Measurements from ENCODE around the gene GPR62. TPM values are rescaled to one million over a fixed set of nuclear protein-coding genes. Genes with fewer than 3 reads are reported as not detected.

Gene GPR62
- total and polyA plus RNA-seq, 2 donors from 2014 or later: 0.09 to 0.41 TPM

DNA sequence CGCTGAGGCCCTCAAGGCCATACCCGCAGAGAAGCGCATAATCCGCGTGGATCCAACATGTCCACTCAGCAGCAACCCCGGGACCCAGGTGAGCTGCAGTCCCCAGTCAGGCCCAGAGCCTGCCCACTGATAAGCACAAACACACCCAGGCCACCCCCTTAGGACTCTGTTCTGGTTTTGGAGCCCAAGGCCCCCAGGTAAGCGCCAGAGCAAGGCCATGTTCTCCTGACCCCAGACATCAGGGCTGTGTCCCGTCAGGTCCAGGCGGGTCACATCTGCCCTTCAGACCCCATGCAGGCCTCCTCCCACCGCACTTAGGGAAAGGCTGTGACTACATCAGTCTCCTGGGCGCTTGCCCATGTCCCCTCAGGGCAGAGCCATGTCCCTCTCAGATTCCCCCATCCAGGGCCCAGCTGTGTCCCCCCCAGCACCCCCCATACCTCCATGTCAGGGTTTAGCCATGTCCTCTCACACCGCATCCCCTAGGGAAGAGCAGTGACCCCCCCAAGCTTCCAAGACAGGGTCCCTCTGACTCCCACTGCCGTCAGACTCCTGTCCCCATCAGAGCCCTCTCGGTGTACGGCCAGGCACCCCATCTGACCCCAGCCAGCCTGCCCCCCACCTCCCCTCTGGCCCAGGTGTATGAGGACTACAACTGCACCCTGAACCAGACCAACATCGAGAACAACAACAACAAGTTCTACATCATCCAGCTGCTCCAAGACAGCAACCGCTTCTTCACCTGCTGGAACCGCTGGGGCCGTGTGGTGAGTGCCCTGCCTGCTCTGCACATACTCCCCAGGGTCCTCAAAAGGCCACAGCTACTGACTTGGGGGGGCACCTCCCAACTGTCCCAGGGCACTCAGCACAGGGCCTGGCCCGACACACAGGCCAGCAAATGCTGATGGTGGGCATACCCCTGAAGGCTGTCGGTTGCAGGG is 11.5 kb upstream of the GPR62 start:
- no peak for FAIRE-seq
- Histone ChIP-seq H3K4me3 (ENCODE audit: low read length in 3 of 3) (peak overlapping the region in 1 of 3 donors; percentile 85), H3K27ac (ENCODE audit: low read depth in 2 of 2, low read length in 2 of 2) (peak overlapping the region in 1 of 2 donors; percentile 95)

DNA sequence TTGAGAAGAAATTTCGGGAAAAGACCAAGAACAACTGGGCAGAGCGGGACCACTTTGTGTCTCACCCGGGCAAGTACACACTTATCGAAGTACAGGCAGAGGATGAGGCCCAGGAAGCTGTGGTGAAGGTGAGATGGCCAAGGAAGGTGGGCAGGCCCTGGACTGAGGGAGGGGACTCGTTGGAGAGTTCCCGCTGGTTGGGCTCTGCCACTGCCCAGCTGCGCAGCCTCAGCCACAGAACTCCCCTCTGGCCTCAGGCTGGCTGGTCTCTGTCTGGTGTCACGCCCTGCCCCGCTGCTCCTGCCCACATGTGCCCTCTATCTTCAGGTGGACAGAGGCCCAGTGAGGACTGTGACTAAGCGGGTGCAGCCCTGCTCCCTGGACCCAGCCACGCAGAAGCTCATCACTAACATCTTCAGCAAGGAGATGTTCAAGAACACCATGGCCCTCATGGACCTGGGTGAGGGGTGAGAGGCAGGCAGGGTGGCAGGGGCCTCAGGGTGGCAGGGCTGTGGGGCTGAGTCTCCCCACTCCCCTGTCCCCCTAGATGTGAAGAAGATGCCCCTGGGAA is 10.6 kb upstream of the GPR62 start:
- intact Hi-C loops (cut with DNase I): no loop called here
- H3K9ac ChIP-seq (ENCODE audit: low read length in 3 of 3): no peak overlapping the region
- TF ChIP-seq, protein P1, sequence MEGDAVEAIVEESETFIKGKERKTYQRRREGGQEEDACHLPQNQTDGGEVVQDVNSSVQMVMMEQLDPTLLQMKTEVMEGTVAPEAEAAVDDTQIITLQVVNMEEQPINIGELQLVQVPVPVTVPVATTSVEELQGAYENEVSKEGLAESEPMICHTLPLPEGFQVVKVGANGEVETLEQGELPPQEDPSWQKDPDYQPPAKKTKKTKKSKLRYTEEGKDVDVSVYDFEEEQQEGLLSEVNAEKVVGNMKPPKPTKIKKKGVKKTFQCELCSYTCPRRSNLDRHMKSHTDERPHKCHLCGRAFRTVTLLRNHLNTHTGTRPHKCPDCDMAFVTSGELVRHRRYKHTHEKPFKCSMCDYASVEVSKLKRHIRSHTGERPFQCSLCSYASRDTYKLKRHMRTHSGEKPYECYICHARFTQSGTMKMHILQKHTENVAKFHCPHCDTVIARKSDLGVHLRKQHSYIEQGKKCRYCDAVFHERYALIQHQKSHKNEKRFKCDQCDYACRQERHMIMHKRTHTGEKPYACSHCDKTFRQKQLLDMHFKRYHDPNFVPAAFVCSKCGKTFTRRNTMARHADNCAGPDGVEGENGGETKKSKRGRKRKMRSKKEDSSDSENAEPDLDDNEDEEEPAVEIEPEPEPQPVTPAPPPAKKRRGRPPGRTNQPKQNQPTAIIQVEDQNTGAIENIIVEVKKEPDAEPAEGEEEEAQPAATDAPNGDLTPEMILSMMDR (IDR thresholded peaks at IDR 0.05; ENCODE audit: borderline replicate concordance, extremely low read depth, insufficient read depth): no peak
- peaks cover 0 to 9% (median 4%) of the 10 kb centered on the region in 3 donors for H3K36me3 ChIP-seq (ENCODE audit: control insufficient read depth in 2 of 3, insufficient read depth in 3 of 3, low read length in 3 of 3)
- H3K4me3 ChIP-seq (ENCODE audit: low read length in 3 of 3): no peak overlapping the region
- H3K27me3 ChIP-seq (ENCODE audit: control insufficient read depth, insufficient read depth, low read length): no peaks in the 10 kb centered on the region
- no peaks in the 10 kb centered on the region for H3K9me3 ChIP-seq (ENCODE audit: control insufficient read depth in 2 of 3, insufficient read depth in 1 of 3, low read length in 3 of 3)
- no peak overlapping the region for H3K27ac ChIP-seq (ENCODE audit: low read depth in 2 of 2, low read length in 2 of 2)
- DNase-seq (peak in 2 of 5 donors; percentile 49 to 63), FAIRE-seq (no peak)
- H3K4me1 ChIP-seq (ENCODE audit: control insufficient read depth in 2 of 3, insufficient read depth in 2 of 3, low read depth in 1 of 3, low read length in 3 of 3): peaks cover 0 to 17% (median 15%) of the 10 kb centered on the region in 3 donors

More for the DNA sequence above, 11.5 kb upstream of the GPR62 start:
- TF ChIP-seq, protein P1 (IDR thresholded peaks at IDR 0.05; ENCODE audit: borderline replicate concordance, extremely low read depth, insufficient read depth): no peak
- no peaks in the 10 kb centered on the region for H3K27me3 ChIP-seq (ENCODE audit: control insufficient read depth, insufficient read depth, low read length)
- no peaks in the 10 kb centered on the region for H3K9me3 ChIP-seq (ENCODE audit: control insufficient read depth in 2 of 3, insufficient read depth in 1 of 3, low read length in 3 of 3)
- peak in 2 of 5 donors; percentile 66 to 78 for DNase-seq
- H3K9ac ChIP-seq (ENCODE audit: low read length in 3 of 3): peak overlapping the region in 1 of 3 donors; percentile 95
- H3K36me3 ChIP-seq (ENCODE audit: control insufficient read depth in 2 of 3, insufficient read depth in 3 of 3, low read length in 3 of 3): peaks cover 0 to 9% (median 2%) of the 10 kb centered on the region in 3 donors
- intact Hi-C loops (cut with DNase I): no loop called here
- peaks cover 0 to 17% (median 15%) of the 10 kb centered on the region in 3 donors for H3K4me1 ChIP-seq (ENCODE audit: control insufficient read depth in 2 of 3, insufficient read depth in 2 of 3, low read depth in 1 of 3, low read length in 3 of 3)

DNA sequence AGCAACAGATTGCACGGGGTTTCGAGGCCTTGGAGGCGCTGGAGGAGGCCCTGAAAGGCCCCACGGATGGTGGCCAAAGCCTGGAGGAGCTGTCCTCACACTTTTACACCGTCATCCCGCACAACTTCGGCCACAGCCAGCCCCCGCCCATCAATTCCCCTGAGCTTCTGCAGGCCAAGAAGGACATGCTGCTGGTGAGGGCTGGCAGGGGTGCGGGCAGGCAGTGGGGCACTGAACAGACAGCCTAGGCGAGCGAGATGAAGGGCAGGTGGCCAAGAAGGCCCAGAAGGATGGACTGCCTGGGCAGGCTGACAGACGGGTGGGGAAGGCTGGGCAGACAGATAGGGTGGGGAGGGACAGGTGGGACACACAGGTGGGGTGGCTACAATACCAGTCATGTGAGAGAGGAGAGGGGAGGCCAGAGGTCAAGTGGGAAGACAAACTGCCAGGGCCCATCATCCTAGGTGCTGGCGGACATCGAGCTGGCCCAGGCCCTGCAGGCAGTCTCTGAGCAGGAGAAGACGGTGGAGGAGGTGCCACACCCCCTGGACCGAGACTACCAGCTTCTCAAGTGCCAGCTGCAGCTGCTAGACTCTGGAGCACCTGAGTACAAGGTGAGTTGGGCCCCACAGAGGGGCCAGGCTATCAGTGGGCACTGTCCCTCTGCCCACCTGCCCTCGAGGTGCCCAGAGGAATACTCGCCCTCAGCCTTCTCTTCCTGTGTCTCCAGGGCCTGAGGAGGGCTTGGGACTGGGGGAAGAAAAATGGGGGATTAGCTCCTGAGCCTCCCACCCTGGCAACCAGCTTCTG is 9.9 kb upstream of the GPR62 start:
- FAIRE-seq (no peak), DNase-seq (peak in 2 of 5 donors; percentile 42 to 68)
- intact Hi-C loops (cut with DNase I): no loop called here
- TF ChIP-seq, protein P1 (IDR thresholded peaks at IDR 0.05; ENCODE audit: borderline replicate concordance, extremely low read depth, insufficient read depth): no peak
- H3K27me3 ChIP-seq (ENCODE audit: control insufficient read depth, insufficient read depth, low read length): no peaks in the 10 kb centered on the region
- H3K27ac ChIP-seq (ENCODE audit: low read depth in 2 of 2, low read length in 2 of 2): no peak overlapping the region
- H3K4me1 ChIP-seq (ENCODE audit: control insufficient read depth in 2 of 3, insufficient read depth in 2 of 3, low read depth in 1 of 3, low read length in 3 of 3): peaks cover 0 to 17% (median 15%) of the 10 kb centered on the region in 3 donors
- H3K4me3 ChIP-seq (ENCODE audit: low read length in 3 of 3): no peak overlapping the region
- no peaks in the 10 kb centered on the region for H3K9me3 ChIP-seq (ENCODE audit: control insufficient read depth in 2 of 3, insufficient read depth in 1 of 3, low read length in 3 of 3)
- no peak overlapping the region for H3K9ac ChIP-seq (ENCODE audit: low read length in 3 of 3)
- H3K36me3 ChIP-seq (ENCODE audit: control insufficient read depth in 2 of 3, insufficient read depth in 3 of 3, low read length in 3 of 3): peaks cover 0 to 9% (median 4%) of the 10 kb centered on the region in 3 donors
